PC-9 (cell line): Measurements from ENCODE around the gene KRTAP9-6.

Experiments
- EZH2 ChIP-seq: fragments of 200-600 bp; sonication (generic); IDR thresholded peaks from 2 replicates; pipeline ENCODE4 v1.8.0; 2017; ENCODE audit warnings: antibody characterized with exemption, low read depth
- TF ChIP-seq, protein P1 (sequence below): fragments of 200-600 bp; sonication (generic); conservative IDR thresholded peaks from 2 replicates; pipeline ENCODE4 v1.6.1; 2017; ENCODE audit warnings: mixed run types, antibody characterized with exemption, mild to moderate bottlenecking, moderate library complexity

DNA sequence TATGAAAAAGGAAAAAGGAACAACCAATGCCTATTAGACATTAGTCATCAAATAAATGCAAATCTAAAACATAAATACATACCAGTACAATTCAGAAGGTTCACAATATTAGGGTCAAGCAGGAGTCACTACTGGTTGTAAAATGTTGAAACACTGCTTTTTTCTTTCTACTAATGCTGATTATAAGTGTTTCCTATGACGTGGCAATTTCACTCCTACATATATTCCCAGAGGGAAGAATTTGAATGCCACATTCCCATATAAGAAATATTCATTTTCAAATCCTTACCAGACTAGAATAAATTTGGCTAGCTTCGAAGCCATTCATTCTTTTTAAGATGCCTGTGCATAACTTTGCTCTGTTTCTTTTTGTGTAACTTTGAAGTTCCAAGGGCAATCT is 41.4 kb upstream of the KRTAP9-6 start:
- TF ChIP-seq, protein P1, sequence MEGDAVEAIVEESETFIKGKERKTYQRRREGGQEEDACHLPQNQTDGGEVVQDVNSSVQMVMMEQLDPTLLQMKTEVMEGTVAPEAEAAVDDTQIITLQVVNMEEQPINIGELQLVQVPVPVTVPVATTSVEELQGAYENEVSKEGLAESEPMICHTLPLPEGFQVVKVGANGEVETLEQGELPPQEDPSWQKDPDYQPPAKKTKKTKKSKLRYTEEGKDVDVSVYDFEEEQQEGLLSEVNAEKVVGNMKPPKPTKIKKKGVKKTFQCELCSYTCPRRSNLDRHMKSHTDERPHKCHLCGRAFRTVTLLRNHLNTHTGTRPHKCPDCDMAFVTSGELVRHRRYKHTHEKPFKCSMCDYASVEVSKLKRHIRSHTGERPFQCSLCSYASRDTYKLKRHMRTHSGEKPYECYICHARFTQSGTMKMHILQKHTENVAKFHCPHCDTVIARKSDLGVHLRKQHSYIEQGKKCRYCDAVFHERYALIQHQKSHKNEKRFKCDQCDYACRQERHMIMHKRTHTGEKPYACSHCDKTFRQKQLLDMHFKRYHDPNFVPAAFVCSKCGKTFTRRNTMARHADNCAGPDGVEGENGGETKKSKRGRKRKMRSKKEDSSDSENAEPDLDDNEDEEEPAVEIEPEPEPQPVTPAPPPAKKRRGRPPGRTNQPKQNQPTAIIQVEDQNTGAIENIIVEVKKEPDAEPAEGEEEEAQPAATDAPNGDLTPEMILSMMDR, result no peak
- TF ChIP-seq EZH2, result no peak
